Stimulated activated CD4-positive, alpha-beta T cell treated with anti-CD3 and anti-CD28 coated beads, Interleukin-1b, Interleukin-23, amount 100 ng/mL, for 1 hour (primary cell): Measurements from ENCODE around the gene TMEM233.
"Not testable (repeated sequence)": the region's sequence is repeated elsewhere in the genome, so short reads cannot be mapped to it uniquely, and the experiment has no call there.

ENCODE experiments used
- DNase-seq, 2 donors: peaks; one replicate each; pipeline ENCODE4 v3.0.0-alpha.2; 2020; ENCODE audit warnings: low read depth in 2 of 2

TMEM233 gene

DNA sequence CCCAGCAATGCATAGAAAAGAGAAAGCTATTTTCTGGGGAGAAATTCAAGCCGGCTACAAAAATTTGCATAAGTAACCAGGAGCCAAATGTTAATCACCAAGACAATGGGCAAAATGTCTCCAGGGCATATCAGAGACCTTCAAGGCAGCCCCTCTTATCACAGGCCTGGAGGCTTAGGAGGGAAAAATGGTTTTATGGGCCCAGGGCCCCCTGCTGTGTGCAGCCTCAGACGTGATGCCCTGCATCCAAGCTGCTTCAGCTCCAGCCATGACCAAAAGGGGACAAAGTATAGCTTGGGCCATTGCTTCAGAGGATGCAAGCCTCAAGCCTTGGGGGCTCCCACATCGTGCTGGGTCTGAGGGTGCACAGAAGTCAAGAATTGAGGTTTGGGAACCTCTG lies 15.8 kb downstream of the TMEM233 start:
- no peak for DNase-seq

DNA sequence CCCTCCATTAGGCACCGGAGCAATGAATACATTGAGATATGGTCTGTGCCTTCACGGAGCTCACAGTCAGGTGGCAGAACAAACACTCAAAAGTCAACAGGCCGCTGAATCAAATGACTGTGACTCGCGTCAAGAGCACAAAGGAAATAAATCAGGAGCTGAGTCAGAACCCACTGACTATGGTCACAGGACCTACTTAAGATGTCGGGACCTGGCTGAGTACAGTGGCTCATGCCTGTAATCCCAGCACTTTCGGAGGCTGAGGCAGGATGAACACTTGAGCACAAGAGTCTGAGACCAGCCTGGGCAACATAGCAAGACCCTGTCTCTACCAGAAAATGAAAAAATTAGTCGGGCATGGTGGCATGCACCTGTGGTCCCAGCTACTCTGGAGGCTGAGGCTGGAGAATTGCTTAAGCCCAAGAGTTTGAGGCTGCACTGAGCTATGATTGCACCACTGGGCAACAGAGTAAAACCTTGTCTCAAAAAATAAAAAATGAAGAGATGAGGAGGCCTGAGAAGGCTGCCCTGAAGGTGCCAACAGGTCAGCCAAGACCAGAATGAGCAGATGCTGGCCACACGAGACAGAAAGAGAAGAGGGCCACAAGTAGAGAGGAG lies 19.9 kb downstream of the TMEM233 start:
- DNase-seq, result no peak

DNA sequence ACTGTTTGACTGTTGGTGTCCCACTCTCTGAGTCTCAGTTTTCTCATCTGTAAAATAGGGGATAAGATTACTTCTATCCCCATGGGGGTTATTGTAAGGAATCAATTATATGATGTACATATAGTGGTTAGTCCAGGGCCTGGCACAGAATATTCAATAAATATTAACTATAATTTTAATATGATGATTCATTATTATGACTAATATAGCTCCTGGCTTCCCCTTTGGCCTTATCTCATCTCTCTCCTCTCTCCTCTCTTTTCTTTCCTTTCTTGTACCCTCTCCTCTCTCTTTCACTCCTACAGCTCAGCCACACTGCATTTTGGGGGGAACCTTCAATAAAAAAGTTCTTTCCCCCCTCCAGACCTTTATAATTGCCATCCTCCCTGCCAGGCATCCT lies 21.1 kb downstream of the TMEM233 start:
- no peak for DNase-seq

DNA sequence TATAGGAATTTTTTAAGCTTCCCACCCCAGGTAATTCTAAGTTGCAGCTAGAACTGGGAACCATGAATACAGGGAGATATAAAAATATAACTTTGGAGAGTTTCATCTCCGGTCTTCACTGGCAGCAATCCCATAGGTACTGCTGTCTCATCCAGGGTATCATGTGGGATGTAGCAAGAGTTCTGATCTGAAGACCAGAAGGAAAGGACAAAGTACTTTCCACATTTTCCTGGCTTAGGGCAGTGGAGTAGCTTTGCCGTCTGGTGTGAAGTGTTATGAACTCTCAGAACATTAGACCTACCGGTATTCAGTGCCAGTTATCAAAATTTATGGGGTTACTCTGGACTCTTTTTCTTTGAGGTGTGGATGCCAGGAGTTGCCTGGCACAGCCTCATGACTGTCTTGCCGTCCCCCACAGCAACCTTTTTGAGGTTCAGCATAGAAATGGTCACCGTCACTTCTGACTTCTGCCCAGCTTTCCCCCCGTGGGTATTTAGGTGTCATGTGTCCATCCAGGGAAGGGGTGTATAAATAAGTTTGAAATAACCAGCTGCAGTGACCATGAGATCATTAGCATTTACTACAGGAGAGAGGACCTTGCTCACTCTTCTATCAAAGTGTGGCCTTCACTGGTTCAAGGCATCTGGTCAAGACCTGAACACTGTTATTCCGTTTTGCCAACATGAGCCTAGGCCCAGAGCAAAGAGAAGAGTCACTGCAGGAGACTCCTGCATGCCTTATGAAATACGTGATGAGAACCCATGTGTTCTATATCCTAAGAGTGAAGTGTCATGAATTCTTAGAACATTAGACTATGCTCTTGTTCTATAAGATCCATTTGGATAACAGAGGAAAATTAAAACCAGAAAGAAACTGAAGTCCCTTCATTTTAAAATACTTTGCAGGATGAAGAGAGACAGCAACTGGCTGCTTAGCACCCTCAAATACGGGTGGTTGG lies 22.2 kb downstream of the TMEM233 start:
- no peak for DNase-seq

DNA sequence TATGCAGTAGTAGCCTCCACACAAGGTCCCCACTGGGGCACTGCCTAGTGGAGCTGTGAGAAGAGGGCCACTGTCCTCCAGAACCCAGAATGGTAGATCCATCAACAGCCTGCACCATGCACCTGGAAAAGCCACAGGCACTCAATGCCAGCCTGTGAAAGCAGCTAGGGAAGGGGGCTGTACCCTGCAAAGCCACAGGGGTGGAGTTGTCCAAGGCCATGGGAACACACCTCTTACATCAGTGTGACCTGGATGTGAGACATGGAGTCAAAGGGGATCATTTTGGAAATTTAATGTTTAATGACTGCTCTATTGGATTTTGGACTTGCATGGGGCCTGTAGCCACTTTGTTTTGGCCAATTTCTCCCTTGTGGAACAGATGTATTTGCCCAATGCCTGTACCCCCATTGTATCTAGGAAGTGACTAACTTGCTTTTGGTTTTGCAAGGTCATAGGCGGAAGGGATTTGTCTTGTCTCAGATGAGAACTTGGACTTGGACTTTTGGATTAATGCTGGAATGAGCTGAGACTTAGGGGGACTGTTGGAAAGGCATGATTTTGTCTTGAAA lies 24.8 kb downstream of the TMEM233 start:
- not testable (repeated sequence) for DNase-seq

DNA sequence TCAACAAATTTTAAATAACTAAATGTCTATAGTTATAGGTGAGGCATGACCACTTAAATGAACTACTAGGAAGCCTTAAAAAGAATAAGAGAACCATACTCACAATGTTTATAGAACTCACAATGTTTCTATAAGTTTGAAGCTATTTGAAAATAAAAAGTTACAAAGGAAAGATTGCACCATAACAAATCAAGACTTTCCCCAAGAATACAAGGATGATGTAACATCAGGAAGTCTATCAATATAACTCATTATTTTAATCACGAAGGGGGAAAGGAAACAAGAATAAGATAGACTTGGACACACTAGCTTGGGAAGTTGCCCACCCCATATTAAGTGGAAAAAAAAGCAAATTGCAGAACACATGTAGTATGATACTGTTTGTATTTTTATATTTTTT lies 26.9 kb downstream of the TMEM233 start:
- DNase-seq, result no peak

DNA sequence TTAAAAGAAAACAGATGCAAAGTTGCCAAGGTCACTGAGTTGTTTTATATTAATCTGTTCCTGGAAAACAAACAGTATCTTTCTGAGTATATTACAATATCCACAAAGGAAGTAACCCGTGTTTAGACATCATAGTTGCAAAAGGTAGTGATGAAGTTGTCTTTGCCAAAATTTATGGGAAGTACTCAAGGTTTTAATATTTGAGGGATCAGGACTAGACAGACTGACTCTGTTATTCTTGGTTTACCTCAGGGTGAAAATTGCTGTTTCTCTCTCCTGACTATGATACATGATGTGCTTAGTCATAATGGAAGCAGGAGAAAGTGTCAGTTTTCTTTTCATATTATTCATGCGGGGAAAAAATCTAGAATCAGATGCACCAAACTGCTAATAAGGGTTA lies 28.3 kb downstream of the TMEM233 start:
- no peak for DNase-seq

DNA sequence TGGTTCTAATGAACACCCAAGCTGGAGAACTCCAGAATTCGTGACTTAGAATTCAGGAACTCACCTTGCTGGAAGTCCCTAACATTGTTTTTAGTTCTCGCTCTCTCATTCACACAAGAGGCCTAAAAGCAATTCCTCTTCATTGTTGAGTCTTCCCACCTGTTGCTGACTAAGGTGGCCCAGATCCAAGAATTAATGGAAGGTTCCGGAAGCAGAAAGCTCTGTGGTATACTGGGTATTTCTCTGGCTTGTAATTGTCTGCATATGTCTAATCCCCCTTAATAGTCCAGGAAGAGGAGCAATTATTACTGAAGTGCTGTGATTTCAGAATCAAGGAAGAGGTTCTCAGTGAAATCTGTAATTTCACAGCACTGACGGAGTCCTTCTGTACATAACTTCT lies 31.4 kb downstream of the TMEM233 start:
- DNase-seq, result no peak

DNA sequence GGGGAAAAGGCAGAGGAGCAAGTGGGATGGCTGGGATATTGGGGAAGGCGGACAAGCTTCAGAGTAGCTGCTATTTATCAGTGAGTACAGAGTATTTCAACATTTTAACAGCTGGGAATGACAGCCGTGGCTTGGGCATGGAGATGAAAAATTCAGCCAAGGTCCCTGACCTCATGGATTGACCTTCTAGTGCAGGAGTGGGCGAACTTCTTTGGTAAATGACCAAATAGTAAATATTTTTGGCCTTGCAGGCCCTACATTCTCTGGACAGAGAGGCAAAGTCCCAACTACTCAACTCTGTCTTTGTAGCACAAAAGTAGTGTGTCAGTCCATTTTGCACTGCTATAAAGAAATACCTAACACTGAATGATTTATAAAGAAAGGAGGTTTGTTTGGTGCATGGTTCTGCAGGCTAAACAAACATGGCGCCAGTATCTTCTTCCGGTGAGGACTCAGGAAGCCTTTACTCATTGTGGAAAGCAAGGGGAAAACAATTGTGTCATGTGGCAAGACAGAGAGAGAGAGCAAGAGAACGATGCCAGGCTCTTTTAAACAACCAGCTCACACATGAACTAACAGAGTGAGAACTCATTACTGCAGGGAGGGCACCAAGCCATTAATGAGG lies 33.6 kb downstream of the TMEM233 start:
- no peak for DNase-seq

DNA sequence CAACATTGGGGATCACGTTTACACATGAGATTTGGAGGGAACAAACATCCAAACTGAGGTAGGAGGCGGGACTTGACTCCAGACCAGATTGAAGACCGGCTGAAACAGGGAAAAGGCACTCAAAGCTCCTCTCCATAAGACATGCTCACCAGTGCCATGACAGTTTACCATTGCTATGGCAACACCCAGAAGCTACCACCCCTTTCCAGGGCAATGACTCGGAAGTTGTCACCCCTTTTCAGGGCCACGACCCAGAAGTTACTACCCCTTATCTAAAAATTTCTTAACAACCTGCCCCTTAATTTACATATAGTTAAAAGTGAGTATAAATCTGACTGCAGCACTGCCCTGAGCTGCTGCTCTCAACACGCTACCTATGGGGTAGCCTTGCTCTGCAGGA lies 34.1 kb downstream of the TMEM233 start:
- DNase-seq, result no peak

DNA sequence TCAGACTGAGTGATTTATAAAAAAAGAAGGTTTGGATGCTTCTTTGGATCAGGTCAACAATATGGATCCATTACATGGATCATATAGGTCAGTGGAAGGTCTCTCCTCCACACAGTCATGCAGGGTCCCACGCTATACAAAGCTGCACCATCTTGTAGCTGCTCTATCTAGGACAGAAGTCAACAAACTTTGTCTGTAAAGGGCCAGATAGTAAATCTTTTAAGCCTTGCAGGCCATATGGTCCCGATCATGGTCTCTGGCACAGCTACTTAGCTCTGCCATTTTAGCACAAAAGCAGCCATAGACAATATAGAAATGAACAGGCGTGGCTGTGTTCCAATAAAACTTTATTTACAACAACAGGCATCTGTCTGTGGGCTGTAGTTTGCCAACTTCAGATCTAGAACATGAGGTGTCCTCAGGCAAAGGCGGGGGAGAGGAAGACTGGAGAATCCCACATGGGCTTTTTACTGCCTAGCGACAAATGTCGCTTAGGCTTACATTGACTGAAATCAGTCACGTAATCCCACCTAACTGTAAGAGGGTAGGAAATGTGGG lies 36.7 kb downstream of the TMEM233 start:
- no peak for DNase-seq

DNA sequence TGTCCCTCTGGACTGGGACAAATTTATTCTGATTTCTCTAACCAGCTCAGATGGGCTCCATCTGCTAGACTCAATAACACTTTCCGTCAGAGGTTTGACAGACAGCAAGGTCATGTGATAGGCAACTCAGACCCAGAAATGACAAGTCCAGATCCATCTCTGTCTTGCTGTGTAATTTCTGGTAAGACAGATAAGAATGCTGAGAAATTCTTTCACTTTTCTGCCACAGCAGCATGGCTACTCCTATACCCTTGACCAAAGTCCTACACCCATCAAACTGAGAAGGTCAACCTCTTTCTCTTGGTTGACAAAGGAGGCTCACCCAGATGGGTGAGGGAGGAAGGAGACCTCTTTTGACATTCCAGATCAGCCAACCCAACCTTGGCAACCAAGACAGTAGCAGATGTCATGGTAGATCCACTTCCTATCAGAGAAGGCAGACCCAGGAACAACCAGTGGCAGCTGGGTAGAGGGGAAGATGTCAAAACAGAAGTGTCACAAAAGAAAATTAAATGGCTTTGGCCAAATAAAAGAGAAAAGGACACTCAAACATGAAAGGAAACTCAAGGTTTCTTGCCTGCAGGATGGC lies 37.5 kb downstream of the TMEM233 start:
- no peak for DNase-seq

DNA sequence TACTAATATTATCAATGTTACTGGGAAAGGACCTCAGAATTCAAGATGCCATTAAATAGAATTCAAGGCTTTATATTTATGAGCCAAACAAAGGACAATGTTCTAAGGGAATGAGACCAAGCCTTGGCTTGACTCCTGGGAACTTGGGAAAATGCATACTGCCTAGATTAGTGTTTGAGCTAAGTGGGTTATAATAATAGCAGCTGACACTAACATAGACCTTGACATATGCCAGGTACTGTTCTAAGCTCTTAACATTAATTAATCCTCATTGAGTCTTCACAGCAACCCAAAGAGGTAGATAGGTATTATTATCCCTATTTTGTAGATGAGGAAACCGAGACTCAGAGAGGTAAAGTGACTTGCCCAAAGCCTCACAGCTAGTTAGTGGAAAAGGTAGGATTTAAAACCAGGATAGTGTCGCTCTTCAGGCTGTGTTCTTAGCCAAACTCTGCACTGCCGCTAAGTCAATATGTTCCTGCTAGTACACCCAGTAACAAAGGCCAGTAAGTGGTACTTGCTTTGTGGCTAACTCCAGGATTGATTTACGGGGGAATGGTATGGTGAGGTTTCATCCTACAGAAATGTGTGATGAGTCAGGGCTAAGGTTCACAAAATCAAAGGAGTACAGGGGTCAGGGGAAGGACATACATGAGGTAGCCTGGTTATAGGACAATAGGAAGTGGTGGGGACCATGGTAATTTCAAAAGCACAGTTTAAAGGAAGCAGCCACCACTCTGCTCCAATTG lies 38.5 kb downstream of the TMEM233 start:
- no peak for DNase-seq

DNA sequence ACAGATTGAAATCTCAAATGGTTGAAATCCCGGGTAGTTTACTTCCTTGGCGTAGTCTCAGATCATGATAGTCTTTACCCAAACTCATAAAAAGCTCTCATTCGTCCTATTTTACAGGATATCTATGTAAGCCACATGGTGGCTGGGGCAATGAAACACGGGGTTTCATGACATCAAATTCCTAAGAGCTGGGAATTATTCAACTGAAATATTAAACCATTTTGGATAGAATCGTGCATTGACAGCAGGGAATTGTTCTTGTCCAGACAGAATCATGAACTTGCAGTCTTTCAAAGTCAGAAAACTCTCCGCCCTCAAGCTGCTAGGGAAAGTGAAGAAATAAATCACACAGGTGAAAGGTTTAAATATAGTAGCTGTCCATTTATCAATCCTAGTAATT lies 41.2 kb downstream of the TMEM233 start:
- DNase-seq, result no peak

DNA sequence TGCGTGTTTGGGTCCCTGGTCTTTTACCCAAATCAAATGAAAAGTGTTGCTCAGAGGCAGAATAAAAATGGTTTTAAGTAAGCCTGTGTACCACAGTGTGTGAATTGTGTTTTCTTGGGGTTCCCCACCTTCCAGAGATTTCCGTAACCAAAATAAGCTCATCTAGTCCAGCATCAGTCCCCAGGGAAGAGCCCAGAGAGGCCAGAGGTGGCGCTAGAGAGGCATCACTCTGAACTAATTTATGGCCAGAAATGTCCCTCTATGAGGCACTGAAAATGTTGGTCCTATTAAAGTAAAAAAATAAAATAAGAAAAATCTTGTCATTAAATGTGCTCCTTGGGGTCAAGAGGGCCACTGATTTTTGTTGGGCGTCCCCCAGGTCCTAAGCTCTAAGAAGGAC lies 49.4 kb downstream of the TMEM233 start:
- no peak for DNase-seq

DNA sequence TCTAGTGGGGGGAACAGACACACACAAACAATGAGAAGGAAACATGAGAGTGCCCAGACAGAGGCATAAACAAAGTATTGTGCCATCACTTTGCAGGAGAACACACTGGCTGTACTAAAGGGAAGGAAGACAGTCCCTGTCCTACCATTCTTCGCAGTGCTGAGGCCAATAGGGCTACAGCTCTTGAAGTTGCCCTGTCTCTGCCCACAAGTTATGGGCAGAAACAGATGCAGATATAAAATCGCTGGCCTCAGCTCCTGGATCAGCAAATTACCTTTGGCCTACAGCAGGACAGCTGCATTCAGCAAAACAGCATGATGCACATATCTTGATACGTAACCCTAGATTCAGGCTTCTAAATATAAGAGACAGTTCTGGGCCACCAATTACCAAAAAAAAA lies 51.4 kb downstream of the TMEM233 start:
- no peak for DNase-seq

DNA sequence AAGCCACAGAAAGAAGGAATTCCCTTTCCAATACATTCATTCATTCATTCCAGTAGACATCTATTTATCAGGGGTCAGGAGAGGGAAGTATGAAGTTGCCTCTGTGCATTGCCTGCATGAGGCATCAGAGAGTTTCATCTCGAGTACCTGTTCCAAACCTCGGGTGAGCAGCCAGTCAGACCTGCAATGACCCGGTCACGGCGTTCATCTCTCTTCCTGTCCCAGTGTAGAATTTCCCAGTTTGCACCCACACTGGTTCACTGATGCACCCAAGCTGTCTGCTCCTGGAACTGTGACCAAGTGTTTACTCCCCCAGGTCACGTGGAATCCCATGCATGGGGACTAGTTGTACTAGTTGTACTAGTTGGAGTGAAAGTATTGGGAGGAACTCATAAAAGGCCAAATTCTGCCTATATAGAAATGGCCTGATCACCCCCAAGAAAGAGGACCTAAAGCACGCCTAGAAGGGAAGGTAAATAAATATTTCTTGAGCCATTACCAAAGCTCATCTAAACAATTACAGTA lies 52.0 kb downstream of the TMEM233 start:
- DNase-seq, result no peak

DNA sequence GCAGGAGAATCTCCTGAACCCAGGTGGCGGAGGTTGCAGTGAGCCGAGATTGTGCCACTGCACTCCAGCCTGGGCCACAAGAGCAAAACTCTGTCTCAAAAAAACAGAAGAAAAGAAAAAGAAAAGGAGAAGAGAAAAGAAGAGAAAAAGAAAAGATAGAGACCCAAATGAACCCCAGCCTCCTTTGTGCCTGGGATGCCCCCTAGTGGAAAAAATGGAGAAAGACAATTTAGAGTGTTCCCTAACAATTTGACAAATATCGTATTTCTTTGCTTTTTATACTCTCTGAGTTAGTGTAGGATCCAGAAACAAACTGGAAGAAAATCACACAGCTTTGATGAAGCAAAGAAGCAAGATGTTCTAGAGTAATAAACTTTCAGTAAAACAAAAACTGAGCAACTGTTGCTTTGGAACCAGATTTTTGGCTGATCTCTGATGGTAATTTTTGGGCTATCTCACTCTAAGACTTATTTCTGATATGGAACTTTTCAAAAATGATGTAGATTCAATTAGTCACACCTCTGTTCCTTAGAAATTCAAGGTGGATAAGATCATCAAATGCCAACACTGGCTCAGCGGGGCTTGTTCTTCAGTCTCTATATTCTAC lies 55.7 kb downstream of the TMEM233 start:
- DNase-seq, result no peak

DNA sequence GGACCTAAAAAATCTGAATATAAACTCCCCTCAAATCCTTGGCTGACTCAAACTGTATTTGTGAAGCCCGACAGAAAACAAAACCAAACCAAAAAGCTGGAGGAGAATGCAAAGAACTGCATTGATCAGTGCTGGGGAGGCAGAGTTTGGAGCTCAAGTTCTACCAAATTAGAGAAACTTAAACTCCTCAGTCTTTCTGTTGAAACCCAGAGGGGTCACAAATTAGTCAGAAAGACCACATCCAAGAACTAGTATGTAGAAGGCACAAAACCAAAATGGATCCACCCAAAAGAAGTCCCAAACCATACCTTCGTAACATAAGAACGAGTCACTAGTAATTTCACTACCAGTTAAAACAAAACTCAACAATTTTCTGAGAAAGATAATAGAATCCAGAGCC lies 59.1 kb downstream of the TMEM233 start:
- no peak for DNase-seq

DNA sequence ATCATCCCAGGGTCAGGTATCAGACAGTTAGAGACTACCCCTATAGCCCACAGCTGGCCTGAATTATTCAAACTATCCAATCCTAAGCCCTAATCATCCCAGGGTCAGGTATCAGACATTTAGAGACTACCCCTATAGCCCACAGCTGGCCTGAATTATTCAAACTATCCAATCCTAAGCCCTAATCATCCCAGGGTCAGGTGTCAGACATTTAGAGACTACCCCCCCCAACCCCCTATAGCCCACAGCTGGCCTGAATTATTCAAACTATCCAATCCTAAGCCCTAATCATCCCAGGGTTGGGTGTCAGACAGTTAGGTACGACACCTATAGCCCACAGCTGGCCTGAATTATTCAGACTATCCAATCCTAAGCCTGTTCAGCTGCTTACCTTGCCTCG lies 63.4 kb downstream of the TMEM233 start:
- DNase-seq, result not testable (repeated sequence)
